Left renal pelvis (tissue), 4 donors: ENCODE measurements around the gene HUNK. TPM values are rescaled to one million over a fixed set of nuclear protein-coding genes. Genes with fewer than 3 reads are reported as not detected.
"Not testable (repeated sequence)": the region's sequence is repeated elsewhere in the genome, so short reads cannot be mapped to it uniquely, and the experiment has no call there.

ENCODE experiments used
- DNase-seq, 4 donors: peaks; one replicate each; pipeline ENCODE4 v3.0.0-alpha.2; 2013; ENCODE audit warnings: low read depth in 4 of 4, low spot score in 3 of 4
- polyA plus RNA-seq, 4 donors: library from polyadenylated mRNA; unstranded; fragments of 120-200 nt; gene quantifications; one replicate each; pipeline ENCODE4 v1.2.1, GENCODE V29; 2013; ENCODE audit not compliant: insufficient read length in 4 of 4

The HUNK gene
- polyA plus RNA-seq, 4 donors, result 12.9 to 20.3 (median 15.2) TPM

GRCh38 chr21:31946876-31947550, 74.2 kb downstream of the HUNK start:
- DNase-seq, result not testable (repeated sequence)

DNA sequence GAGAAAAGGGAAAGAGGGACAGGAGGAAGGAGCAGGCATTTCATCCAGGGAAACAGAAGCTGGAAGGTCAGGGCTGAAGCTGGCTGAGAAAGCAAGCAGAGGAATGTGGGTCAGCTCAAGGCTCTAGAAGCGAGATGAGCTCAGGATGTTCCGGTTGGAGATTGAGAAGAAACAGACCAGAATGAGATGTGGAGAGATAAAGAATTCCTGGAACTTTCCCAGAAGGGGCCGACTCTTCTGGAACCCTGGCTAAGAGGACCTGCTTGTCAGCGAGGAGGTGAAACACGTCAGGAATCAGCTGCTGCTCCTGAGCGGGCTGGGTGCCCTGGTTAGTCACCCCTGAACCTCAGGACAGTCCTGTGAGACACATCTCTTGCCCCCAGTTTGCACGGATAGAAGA, 75.9 kb downstream of the HUNK start:
- DNase-seq, result no peak

- DNase-seq, result no peak
Observed at GRCh38 chr21:31952828-31953227, 80.0 kb downstream of the HUNK start.

DNA sequence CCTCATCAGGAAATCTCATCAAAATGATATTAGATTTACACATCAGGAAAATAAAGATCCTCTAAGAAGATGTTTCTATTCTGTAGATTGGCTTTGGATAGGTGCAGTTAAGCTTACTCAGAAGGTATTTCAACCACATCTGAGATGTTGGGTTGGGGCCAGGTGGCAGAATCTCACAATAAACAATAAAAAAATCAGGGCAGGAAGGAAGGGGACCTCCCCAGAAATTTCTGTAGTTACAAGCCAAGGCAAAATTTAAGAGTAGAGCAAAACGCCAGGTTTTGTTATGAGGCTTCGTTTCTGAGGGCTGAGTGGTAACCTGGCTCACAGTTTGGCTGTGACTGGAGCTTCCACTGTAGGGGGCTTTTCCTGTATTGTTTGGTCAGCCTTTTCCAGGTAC, 84.8 kb downstream of the HUNK start:
- DNase-seq, result no peak

DNA sequence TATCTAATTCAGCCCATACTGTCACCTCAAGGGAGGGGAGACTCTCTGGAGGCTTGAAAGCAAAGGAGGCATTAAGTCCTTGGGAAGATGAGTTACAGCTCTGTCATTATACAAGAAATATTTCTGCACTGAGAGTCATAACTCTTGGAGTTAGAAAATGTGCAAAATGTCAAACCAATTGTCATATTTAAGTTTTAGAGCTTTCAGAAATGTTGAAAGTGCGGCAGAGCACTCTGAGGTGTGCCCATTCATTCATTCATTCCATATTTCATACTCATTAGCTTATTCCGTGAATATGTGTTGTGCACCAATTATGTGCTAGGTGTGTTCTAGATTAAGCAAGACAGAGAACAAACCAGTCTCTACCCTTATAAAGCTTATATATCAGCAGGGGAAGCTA, 87.1 kb downstream of the HUNK start:
- no peak for DNase-seq

DNA sequence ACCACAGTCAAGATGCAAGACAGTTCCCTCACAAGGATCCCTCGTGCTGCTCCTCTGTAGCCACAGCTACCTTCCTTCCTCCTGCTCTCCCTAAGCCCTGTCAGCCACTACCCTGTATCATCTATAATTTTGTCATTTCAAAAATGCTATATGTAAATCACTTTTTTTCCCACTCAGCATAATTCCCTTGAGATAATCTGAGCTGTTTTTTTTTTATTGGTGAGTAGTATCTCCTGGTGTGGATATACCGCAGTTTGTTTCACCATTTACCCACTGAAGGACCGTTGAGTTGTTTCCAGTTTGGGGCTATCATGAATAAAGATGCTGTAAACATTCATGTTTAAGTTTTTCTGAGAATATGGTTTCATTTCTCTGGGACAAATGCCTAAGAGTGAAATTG, 88.2 kb downstream of the HUNK start:
- DNase-seq, result no peak

DNA sequence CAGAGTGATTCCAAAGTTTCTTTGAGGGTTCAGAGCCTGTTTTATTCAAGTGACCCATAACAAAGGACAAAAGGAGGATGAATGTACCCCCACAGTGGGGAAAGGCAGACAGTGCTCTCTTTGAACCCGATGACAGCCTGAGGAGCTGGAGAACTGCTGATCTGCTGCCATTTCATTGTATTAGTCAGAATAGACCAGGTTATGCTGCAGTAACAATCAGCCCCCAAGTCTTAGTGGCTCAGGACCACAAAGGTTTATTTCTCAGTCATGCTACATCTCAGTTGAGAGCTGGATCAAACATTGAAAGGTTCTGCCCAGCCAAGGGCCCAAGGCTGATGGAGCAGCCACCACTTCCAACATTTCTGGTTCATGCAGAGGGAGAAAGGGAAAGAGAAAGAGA, 88.9 kb downstream of the HUNK start:
- DNase-seq, result no peak

GRCh38 chr21:31964692-31965091, 91.9 kb downstream of the HUNK start:
- no peak for DNase-seq

DNA sequence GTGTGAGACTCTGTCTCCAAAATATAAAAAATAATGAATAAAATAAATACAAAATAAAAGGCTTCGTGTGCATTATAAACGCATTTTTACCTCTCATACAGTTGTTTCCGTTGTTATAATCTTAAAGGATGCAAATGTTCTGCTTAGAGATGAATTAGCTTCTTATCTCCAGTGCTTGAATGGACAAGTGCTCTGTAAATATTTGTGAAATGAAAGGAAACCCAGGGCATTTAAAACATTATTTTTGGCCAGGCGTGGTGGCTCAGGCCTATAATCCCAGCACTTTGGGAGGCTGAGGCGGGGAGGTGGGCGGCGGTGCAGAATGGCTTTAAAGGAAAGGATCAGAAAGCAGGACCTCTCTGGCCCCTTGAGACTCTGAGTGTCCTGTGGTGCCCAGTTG, 94.5 kb downstream of the HUNK start:
- DNase-seq, result no peak

GRCh38 chr21:31972622-31973021, 99.8 kb downstream of the HUNK start:
- no peak for DNase-seq

DNA sequence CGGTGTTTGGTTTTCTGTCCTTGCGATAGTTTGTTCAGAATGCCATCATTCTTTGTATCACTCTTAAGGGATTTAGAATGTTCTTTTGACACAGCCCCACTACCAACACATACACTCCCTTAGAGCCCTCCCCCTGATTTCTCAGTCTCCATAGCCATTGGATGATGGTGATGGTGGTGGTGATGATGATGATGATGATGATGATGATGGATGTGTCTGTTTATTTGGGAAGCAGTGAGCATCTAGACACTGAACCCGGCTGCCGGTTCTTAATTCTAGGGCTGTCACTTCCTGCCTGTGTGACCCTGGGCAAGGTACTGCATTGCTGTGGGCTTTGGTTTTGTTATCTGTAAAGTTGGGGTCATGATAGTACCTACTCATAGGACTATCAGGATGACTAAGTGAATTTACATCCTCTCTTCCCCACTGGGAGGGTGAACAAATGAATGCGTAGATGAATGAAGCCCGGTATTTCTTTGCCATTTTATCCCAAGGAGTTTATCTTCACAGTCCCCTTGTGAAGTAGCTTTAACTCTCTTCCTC, 100.7 kb downstream of the HUNK start:
- DNase-seq, result no peak

- no peak for DNase-seq
Observed at GRCh38 chr21:31974454-31974985, 101.7 kb downstream of the HUNK start.

DNA sequence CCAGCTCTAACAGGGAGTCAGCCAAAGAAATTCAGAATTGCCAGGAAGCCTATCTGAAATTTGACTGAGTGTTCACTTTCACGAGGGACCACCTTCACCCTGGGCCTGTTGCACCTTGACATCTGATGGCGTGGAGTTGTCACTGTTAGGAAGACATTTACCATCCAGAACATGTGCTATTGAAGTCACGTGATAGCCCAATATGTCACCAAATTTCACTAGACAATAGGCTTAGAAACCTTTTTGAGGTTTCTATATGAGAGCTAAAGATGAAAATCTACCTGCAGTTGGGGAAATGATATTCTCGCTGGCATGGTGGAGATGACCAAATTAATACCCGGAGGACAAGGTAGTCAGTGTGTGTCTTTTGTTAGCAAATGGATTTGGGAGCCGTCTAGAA, 102.7 kb downstream of the HUNK start:
- no peak for DNase-seq

- DNase-seq, result no peak
Observed at GRCh38 chr21:31977816-31978215, 105.0 kb downstream of the HUNK start.

- DNase-seq, result no peak
Observed at GRCh38 chr21:31983120-31983519, 110.3 kb downstream of the HUNK start.

DNA sequence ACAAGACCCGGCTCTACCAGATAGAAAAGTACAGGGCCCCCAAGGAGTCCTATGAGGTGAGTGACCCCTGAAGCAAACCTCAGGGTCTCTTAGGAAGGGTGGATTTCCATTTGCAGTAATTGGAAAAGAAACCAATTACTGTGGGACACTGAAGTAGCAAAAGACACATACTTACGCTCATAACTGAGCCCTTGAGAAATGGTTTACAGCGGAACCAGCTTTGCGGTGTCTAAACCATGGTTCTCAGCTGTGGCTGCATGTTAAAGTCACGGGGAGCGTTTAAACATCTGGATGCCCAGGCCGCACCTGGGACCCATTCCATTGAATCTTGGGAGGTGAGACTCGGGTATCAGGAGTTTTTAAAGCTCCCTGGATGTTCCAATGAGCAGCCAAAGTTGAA, 110.7 kb downstream of the HUNK start:
- DNase-seq, result no peak

- no peak for DNase-seq
Observed at GRCh38 chr21:31985398-31985797, 112.6 kb downstream of the HUNK start.

- DNase-seq, result no peak
Observed at GRCh38 chr21:31986035-31986856, 113.4 kb downstream of the HUNK start.

GRCh38 chr21:31987696-31988095, 114.9 kb downstream of the HUNK start:
- DNase-seq, result no peak

DNA sequence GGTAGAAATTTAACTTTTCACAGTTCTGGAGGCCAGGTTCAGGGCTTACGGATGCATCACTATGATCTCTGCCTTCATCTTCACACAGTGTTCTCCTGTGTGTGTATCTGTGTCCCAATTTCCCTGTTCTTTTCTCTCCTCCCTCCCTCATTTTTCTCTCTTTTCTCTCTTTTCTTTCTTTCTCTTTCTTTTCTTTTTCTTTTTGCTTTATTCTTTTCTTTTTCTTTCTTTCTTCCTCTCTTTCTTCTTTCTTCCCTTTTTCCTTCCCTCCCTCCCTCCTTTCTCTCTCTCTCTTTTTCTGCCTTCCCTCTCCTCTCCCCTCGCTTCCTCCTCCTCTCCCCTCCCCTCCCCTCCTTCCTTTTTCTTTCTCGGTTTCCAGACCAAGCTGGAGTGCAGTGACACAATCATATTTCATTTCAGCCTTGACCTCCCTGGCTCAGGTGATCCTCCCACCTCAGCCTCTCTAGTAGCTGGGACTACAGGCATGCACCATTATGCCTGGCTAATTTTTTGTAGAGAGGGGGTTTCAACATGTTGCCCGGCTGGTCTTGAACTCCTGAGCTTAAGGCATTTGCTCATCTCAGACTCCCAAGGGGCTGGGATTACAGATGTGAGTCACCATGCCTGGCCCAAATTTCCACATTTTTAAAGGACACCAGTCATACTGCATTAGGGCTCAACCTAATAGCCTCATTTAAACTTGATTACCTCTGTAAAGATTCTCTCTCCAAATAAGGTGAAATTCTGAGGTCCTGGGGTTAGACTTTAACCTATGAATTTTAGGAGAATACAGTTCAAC, 115.9 kb downstream of the HUNK start:
- DNase-seq, result no peak
